Uterus (tissue), 4 donors: ENCODE data around the gene IFNW1. TPM values are rescaled to one million over a fixed set of nuclear protein-coding genes. Genes with fewer than 3 reads are reported as not detected.

ENCODE experiments used
- DNase-seq, 2 donors: peaks; one replicate each; pipeline ENCODE4 v3.0.0-alpha.2; 2019 to 2020
- H3K27ac ChIP-seq, 2 donors: fragments of 200-600 bp; sonication (generic); 1 replicate in 1 of 2; 2 replicates in 1 of 2; pipeline ENCODE4 v1.5.1; 2016 to 2018
- H3K27me3 ChIP-seq, 2 donors: fragments of 200-600 bp; sonication (generic); one replicate each; pipeline ENCODE4 v1.5.1; 2018 to 2019; ENCODE audit warnings: control low read depth in 1 of 2
- H3K36me3 ChIP-seq, 2 donors: fragments of 200-600 bp; sonication (generic); one replicate each; pipeline ENCODE4 v1.5.1; 2019; ENCODE audit warnings: control low read depth in 1 of 2
- H3K4me1 ChIP-seq, 2 donors: fragments of 200-600 bp; sonication (generic); one replicate each; pipeline ENCODE4 v1.5.1; 2018 to 2019; ENCODE audit warnings: control low read depth in 1 of 2
- H3K4me3 ChIP-seq, 2 donors: fragments of 200-600 bp; sonication (generic); 1 replicate in 1 of 2; 2 replicates in 1 of 2; pipeline ENCODE4 v1.5.1; 2018 to 2019; ENCODE audit warnings: mild to moderate bottlenecking in 1 of 2
- H3K9me3 ChIP-seq, 2 donors: fragments of 200-600 bp; sonication (generic); one replicate each; pipeline ENCODE4 v1.5.1; 2019; ENCODE audit warnings: control low read depth in 1 of 2
- POLR2A ChIP-seq, 2 donors: fragments of 450-650 bp; IDR thresholded peaks; one replicate each; pipeline ENCODE4 v1.6.1; 2016; ENCODE audit warnings: antibody characterized with exemption in 2 of 2, mild to moderate bottlenecking in 1 of 2, moderate library complexity in 1 of 2
- intact Hi-C: fragments of 100-400 bp; cut with DNase I; formaldehyde crosslinking; loops from one replicate; pipeline ENCODE4 v1.15.1; 2023; ENCODE audit warnings: low total_unique reads
- total RNA-seq, 4 donors: library from RNA; depleted of rRNA in 3 of 4; stranded (reverse); fragments of >200 nt in 3 of 4; gene quantifications; one replicate each; pipeline versions ENCODE4 v1.1.0 to v1.2.4, GENCODE V29; 2014 to 2023
- TF ChIP-seq, protein P1 (sequence below), 4 experiments: fragments of 200-600 bp in 2 of 4; fragments of 450-650 bp in 2 of 4; sonication (generic) in 2 of 4; IDR thresholded peaks; one replicate each; pipeline ENCODE4 v1.5.1; 2016 to 2019; ENCODE audit warnings: antibody characterized with exemption in 4 of 4, mild to moderate bottlenecking in 2 of 4, moderate library complexity in 1 of 4
- donor health status: DM: yes; HTN: yes; CAD: no.

The IFNW1 gene
- total RNA-seq, 4 donors from 2014 or later, result not detected

DNA sequence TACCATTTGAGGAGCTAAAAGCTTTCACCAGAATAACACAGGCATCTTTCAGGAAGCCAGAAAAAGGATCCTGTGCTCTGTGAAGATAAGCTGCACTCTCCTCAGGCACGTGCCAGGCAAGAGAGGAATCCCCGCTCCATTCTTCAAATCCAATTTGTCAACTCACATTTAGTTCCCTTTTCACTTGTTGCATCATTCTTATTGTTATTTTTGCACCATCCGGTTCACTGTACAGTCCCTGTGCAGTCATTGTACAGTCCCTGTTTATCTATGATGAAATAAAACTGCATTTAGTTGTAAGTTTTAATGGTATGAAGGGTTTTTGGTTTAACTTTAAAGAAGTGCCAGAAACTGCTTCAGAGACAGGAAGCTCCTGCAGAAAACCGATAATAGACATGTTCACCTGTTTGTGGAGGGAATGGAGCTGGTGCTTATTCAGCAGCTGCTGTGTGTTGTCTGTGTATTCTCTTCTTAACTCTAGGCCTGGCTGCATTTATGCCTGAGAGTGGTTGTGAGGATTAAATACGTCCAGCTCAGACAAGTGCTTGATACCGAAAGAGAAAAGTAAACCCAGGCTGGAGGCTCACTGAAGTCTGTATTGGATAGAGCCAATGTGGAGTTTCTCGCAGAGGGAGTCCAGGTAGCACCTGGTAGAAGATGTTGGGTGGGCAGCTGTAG, 22.4 kb downstream of the IFNW1 start:
- intact Hi-C loops, result no loop called here
- H3K9me3 ChIP-seq, result no peaks in the 10 kb centered on the region
- no peaks in the 10 kb centered on the region for H3K4me1 ChIP-seq
- TF ChIP-seq POLR2A (IDR thresholded peaks at IDR 0.05), result no peak
- TF ChIP-seq, protein P1, sequence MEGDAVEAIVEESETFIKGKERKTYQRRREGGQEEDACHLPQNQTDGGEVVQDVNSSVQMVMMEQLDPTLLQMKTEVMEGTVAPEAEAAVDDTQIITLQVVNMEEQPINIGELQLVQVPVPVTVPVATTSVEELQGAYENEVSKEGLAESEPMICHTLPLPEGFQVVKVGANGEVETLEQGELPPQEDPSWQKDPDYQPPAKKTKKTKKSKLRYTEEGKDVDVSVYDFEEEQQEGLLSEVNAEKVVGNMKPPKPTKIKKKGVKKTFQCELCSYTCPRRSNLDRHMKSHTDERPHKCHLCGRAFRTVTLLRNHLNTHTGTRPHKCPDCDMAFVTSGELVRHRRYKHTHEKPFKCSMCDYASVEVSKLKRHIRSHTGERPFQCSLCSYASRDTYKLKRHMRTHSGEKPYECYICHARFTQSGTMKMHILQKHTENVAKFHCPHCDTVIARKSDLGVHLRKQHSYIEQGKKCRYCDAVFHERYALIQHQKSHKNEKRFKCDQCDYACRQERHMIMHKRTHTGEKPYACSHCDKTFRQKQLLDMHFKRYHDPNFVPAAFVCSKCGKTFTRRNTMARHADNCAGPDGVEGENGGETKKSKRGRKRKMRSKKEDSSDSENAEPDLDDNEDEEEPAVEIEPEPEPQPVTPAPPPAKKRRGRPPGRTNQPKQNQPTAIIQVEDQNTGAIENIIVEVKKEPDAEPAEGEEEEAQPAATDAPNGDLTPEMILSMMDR (IDR thresholded peaks at IDR 0.05), result no peak
- DNase-seq, result no peak
- no peaks in the 10 kb centered on the region for H3K27me3 ChIP-seq
- H3K4me3 ChIP-seq, result no peak overlapping the region
- no peak overlapping the region for H3K27ac ChIP-seq
- H3K36me3 ChIP-seq, result no peaks in the 10 kb centered on the region

DNA sequence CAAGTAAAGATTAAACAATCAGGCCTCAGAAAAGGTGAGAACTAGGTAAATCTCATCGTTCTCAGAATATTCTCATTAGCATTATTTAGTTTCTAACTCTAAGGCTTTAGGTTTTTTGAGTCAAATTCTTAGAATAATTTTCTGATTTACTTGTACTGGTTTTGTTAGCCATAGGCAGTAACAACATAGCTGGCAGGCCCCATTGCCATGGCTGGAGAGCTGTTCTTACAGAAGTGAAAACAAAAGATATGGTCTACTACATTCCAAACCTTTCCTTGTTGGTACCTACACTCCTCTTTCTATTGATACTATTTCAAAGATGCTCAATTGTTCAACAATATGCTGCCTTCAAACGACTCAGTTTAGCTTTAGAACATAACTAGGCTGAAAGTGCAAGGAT, 27.3 kb downstream of the IFNW1 start:
- H3K27me3 ChIP-seq, result no peaks in the 10 kb centered on the region
- intact Hi-C loops, result no loop called here
- H3K4me1 ChIP-seq, result no peaks in the 10 kb centered on the region
- H3K27ac ChIP-seq, result no peak overlapping the region
- no peaks in the 10 kb centered on the region for H3K36me3 ChIP-seq
- no peak for TF ChIP-seq POLR2A (IDR thresholded peaks at IDR 0.05)
- TF ChIP-seq, protein P1 (IDR thresholded peaks at IDR 0.05), result no peak
- no peak for DNase-seq
- no peaks in the 10 kb centered on the region for H3K9me3 ChIP-seq
- H3K4me3 ChIP-seq, result no peak overlapping the region

DNA sequence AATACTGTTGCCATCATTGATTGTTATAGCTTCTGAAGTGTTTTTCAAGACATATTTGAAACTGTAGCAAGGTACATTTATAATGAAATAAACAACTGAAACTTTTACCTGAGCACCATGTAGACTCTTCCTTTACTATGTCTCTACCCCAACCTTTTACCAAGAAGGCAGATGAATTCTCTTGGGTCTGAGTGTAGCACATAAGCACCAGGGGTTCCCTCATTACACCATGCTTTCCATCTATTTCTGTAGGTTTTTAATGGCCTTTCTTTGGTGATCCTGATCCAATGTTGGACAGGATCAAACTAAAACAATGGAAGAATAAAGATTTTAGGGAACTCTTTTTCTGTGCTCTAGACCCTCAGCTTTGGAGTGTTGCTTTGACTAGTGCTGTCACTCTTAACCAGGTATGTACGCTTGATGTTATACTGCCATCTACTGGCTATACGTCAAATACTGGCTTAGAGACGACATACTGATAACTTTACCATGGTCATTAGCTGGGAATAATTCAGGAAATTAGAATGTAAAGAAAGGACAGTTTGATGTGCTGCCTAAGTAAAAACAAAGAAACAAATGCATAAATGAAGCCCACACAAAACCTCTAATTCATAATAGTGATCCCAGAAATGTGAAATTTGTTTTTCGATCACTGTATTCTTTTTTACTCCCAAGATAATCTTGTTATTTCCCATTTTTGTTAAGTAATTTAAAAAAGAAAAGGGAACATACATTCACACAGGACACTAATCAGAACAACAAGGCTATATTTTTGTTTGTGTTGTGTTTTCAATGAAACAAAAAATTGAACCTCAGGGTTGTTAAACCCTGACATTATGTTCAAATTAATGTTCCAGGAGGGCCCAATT, 30.7 kb downstream of the IFNW1 start:
- Histone ChIP-seq H3K27ac (no peak overlapping the region), H3K4me3 (no peak overlapping the region), H3K27me3 (no peaks in the 10 kb centered on the region), H3K4me1 (no peaks in the 10 kb centered on the region), H3K9me3 (no peaks in the 10 kb centered on the region), H3K36me3 (no peaks in the 10 kb centered on the region)
- TF ChIP-seq POLR2A (IDR thresholded peaks at IDR 0.05), result no peak
- TF ChIP-seq, protein P1 (IDR thresholded peaks at IDR 0.05), result peak; percentile 72 to 85 (median 78)
- no peak for DNase-seq
- intact Hi-C loops, result no loop called here

DNA sequence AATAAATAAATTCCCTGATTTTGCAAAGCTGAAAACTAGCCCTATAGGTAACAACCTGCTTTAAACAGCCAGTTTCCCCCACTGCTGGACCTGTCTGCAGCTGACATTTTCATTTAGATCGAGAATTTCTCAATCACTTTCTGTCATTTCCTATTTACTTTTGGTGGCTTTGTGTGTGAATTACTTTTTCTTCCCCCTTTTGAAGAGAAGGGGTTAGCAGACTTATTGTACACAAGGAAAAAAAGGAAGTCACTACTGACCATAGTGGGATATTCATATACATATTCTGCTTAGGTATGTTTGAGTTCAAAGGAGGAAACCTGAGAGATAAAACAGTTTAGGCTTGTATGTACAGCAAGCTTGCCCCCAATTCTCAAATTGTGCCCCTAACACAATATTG, 36.8 kb downstream of the IFNW1 start:
- TF ChIP-seq, protein P1 (IDR thresholded peaks at IDR 0.05), result no peak
- TF ChIP-seq POLR2A (IDR thresholded peaks at IDR 0.05), result no peak
- intact Hi-C loops, result no loop called here
- H3K4me1 ChIP-seq, result no peaks in the 10 kb centered on the region
- H3K36me3 ChIP-seq, result no peaks in the 10 kb centered on the region
- no peaks in the 10 kb centered on the region for H3K27me3 ChIP-seq
- no peak for DNase-seq
- H3K4me3 ChIP-seq, result no peak overlapping the region
- H3K9me3 ChIP-seq, result no peaks in the 10 kb centered on the region
- H3K27ac ChIP-seq, result no peak overlapping the region

DNA sequence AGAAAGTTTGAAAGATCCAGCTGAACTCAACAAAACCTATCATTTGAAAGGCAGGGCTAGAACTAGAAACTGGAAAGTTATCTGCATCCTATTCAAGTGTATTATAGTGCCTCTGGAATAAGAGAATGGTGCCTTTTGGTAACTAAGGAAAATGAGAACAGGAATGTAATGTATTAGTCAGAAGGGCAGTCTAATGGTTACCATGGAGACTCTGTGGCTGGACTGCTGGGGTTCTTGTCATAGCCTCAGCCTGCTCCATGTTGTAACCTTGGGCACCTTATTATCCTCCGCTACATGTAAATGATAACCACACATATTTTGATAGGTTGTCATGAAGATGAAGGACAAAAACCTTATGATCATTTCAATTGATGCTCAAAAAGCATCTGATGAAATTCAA, 39.3 kb downstream of the IFNW1 start:
- H3K27me3 ChIP-seq, result no peaks in the 10 kb centered on the region
- no peak overlapping the region for H3K27ac ChIP-seq
- intact Hi-C loops, result no loop called here
- peaks cover 0 to 2% of the 10 kb centered on the region in 2 donors for H3K36me3 ChIP-seq
- no peak for TF ChIP-seq POLR2A (IDR thresholded peaks at IDR 0.05)
- TF ChIP-seq, protein P1 (IDR thresholded peaks at IDR 0.05), result no peak
- no peaks in the 10 kb centered on the region for H3K4me1 ChIP-seq
- DNase-seq, result no peak
- no peak overlapping the region for H3K4me3 ChIP-seq
- H3K9me3 ChIP-seq, result no peaks in the 10 kb centered on the region
